ENCODE measurements around the gene CHST6.
"Not testable (repeated sequence)": the region's sequence is repeated elsewhere in the genome, so short reads cannot be mapped to it uniquely, and the experiment has no call there.

- TF ChIP-seq E2F4 (IDR thresholded peaks at IDR 0.05; ENCODE audit: low read depth, low read length); RB1 (IDR thresholded peaks at IDR 0.05; ENCODE audit: borderline replicate concordance); CHD2 (IDR thresholded peaks at IDR 0.05; ENCODE audit: borderline replicate concordance, low read depth, low read length); CTCF (IDR thresholded peaks at IDR 0.05 in 2 of 3, conservative IDR thresholded peaks at IDR 0.05 in 1 of 3; ENCODE audit: control insufficient read depth in 2 of 3, extremely low read depth in 1 of 3, insufficient read depth in 1 of 3, low read depth in 3 of 3, low read length in 3 of 3); ZNF274 (IDR thresholded peaks at IDR 0.05; ENCODE audit: insufficient read depth, insufficient read length); TARDBP (IDR thresholded peaks at IDR 0.05; ENCODE audit: borderline replicate concordance); TBL1XR1 (IDR thresholded peaks at IDR 0.05; ENCODE audit: low read depth, low read length); SP1 (IDR thresholded peaks at IDR 0.05; ENCODE audit: low read depth, low read length): not testable (repeated sequence)
These were observed 21.1 kb upstream of the CHST6 start for GRCh38 chr16:75516189-75516966.

Measured in GM12878 (cell line).